ENCODE data around the gene AK8.

GRCh38 chr9:132760057-132760456, 118.0 kb downstream of the AK8 start:
- TF ChIP-seq CTCF (IDR thresholded peaks at IDR 0.05; ENCODE audit: insufficient read depth, low read length, poor library complexity, severe bottlenecking): no peak
- TF ChIP-seq EZH2phosphoT487 (conservative IDR thresholded peaks at IDR 0.05; ENCODE audit: low read length): no peak
